Retina (tissue), 1 donor: Measurements from ENCODE around the gene C17orf107.
A peak's percentile ranks its signal among the peaks of the same experiment; 100 is the strongest.

Experiments
- DNase-seq: peaks from one replicate; pipeline ENCODE4 v3.0.0-alpha.2; 2016

The C17orf107 gene

DNA sequence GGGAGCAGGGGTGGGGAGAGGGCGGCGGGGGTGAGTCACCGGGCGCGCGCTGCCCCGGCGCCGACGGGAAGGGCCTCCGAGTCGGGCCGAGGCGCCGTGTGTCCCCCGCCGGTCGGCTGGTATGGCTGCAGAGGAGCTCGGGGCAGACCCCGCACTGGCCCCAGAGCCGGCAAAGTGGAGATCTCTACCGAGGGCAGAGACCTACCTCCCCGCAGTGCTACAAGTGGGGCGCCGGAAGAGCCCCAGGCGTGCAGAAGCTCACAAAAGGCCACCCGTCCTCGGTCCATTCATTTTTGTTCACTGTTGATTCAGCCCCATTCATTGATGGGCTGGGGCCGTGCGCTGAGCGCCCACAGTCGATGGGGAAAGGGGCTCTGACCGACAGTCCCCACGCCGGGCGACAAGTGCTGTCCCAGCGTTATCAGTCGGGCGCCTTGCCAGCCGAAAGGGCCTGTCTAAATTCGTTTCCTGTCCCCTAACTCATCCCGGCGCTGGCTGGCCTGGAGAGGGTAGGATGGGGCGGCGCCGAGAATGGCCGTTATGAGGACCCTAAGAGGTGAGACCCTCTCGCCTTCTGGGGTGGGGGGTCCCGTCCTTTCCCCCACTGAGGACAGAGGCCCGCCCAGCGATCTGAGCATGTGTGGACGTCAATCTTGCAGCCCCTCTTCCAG lies 50.9 kb downstream of the C17orf107 start:
- peak; percentile 62 for DNase-seq

DNA sequence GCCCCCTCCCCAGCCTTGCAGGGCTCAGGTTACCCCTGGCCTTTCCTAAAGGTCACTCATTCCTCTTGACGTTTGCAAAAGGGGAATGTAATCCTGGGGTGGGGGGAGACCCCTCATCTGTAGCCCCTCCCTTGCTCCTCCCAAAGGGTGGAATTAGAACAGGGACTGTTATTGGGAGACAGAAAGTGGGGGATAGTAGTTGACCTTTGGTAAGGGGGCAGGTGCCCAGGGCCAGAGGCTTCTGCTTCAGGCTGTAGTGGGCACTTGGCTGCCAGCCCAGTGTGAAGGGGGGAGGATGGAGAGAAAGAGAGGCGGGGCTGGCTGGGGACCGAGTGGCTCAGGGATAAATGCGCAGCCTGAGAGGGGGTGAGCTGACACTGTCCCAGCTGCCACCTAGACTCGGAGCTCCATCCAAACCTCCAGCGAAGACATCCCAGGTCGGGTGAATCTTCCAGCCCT lies 51.4 kb downstream of the C17orf107 start, which contains the start of gene ENO3:
TSS of gene ENO3 (plus strand) at position 374 of the 459 bp plus-strand sequence. CDS start 711 bp downstream, outside the sequence.
- DNase-seq: peak; percentile 24

DNA sequence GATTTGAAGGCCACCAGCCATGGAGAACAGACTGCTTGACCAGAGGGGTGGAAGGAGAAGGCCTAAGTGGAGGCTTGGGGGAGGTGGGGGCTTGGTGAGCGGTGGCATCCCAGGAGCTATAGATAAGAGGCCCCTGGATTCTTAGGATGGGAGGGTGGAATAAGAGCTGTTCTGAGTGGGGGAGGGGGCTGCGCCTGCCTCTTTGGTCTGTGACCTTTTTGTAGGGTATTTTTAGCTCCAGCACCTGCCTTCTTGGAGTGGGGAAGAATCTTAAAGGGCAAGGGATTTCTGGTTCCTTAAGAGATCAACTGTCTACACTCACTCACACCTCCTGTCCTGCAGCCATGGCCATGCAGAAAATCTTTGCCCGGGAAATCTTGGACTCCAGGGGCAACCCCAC lies 52.1 kb downstream of the C17orf107 start:
- DNase-seq: no peak
